ENCODE results near the gene UFD1. TPM values are rescaled to one million over a fixed set of nuclear protein-coding genes. Genes with fewer than 3 reads are reported as not detected.

UFD1 gene
- polyA plus RNA-seq, 1 experiment, result 135 TPM

GRCh38 chr22:19405652-19406051 is 73.3 kb downstream of the UFD1 start:
- TF ChIP-seq CTCF (IDR thresholded peaks at IDR 0.05; ENCODE audit: insufficient read depth, low read depth, low read length), result no peak
- ChIA-PET CTCF (interaction anchor here (1.6 kb wide), 1 partner anchor 12 kb away, joined by 5 read pairs; no protein-coding TSS in a partner anchor), POLR2A (no interaction called here)
- Histone ChIP-seq H3K27me3 (ENCODE audit: control insufficient read depth, insufficient read depth, low read length) (no peaks in the 10 kb centered on the region), H3K4me3 (ENCODE audit: low read depth, low read length) (no peak overlapping the region), H3K36me3 (ENCODE audit: control insufficient read depth, insufficient read depth, low read length) (peaks cover 12% of the 10 kb centered on the region)
- no peak for DNase-seq (ENCODE audit: low read depth)

GRCh38 chr22:19405133-19405532 is 73.9 kb downstream of the UFD1 start:
- no peak for TF ChIP-seq CTCF (IDR thresholded peaks at IDR 0.05; ENCODE audit: insufficient read depth, low read depth, low read length)
- ChIA-PET CTCF (interaction anchor here (1.3 to 1.6 kb wide), 2 partner anchors 12 to 15 kb away, joined by 3 to 5 read pairs; no protein-coding TSS in a partner anchor), POLR2A (interaction anchor here (0.5 kb wide), 1 partner anchor 1104 kb away, joined by 3 read pairs; no protein-coding TSS in a partner anchor)
- H3K36me3 ChIP-seq (ENCODE audit: control insufficient read depth, insufficient read depth, low read length), result peaks cover 12% of the 10 kb centered on the region
- no peak overlapping the region for H3K4me3 ChIP-seq (ENCODE audit: low read depth, low read length)
- no peaks in the 10 kb centered on the region for H3K27me3 ChIP-seq (ENCODE audit: control insufficient read depth, insufficient read depth, low read length)
- no peak for DNase-seq (ENCODE audit: low read depth)

GRCh38 chr22:19404676-19405075 is 74.3 kb downstream of the UFD1 start:
- TF ChIP-seq CTCF (IDR thresholded peaks at IDR 0.05; ENCODE audit: insufficient read depth, low read depth, low read length), result no peak
- no peak for DNase-seq (ENCODE audit: low read depth)
- Histone ChIP-seq H3K27me3 (ENCODE audit: control insufficient read depth, insufficient read depth, low read length) (no peaks in the 10 kb centered on the region), H3K36me3 (ENCODE audit: control insufficient read depth, insufficient read depth, low read length) (peaks cover 12% of the 10 kb centered on the region), H3K4me3 (ENCODE audit: low read depth, low read length) (no peak overlapping the region)
- ChIA-PET POLR2A (interaction anchor here (0.5 kb wide), 1 partner anchor 1104 kb away, joined by 3 read pairs; no protein-coding TSS in a partner anchor), CTCF (interaction anchor here (1.3 to 1.6 kb wide), 2 partner anchors 11 to 14 kb away, joined by 3 to 5 read pairs; no protein-coding TSS in a partner anchor)

- no peak for DNase-seq (ENCODE audit: low read depth)
- TF ChIP-seq CTCF (IDR thresholded peaks at IDR 0.05; ENCODE audit: insufficient read depth, low read depth, low read length), result no peak
- H3K27me3 ChIP-seq (ENCODE audit: control insufficient read depth, insufficient read depth, low read length), result no peaks in the 10 kb centered on the region
- H3K36me3 ChIP-seq (ENCODE audit: control insufficient read depth, insufficient read depth, low read length), result peaks cover 13% of the 10 kb centered on the region
- ChIA-PET POLR2A (no interaction called here), CTCF (no interaction called here)
- no peak overlapping the region for H3K4me3 ChIP-seq (ENCODE audit: low read depth, low read length)
Observed at GRCh38 chr22:19402642-19403191, 76.3 kb downstream of the UFD1 start.

- peaks cover 18% of the 10 kb centered on the region for H3K36me3 ChIP-seq (ENCODE audit: control insufficient read depth, insufficient read depth, low read length)
- DNase-seq (ENCODE audit: low read depth), result no peak
- ChIA-PET CTCF (interaction anchor here (1.1 kb wide), 1 partner anchor 257 kb away, joined by 5 read pairs; the partner anchor contains the start of gene ESS2), POLR2A (no interaction called here)
- TF ChIP-seq CTCF (IDR thresholded peaks at IDR 0.05; ENCODE audit: insufficient read depth, low read depth, low read length), result no peak
- H3K27me3 ChIP-seq (ENCODE audit: control insufficient read depth, insufficient read depth, low read length), result no peaks in the 10 kb centered on the region
- H3K4me3 ChIP-seq (ENCODE audit: low read depth, low read length), result no peak overlapping the region
Observed at GRCh38 chr22:19401483-19401882, 77.5 kb downstream of the UFD1 start.
